ENCODE measurements around the gene HTT. TPM values are rescaled to one million over a fixed set of nuclear protein-coding genes. Genes with fewer than 3 reads are reported as not detected.

HTT gene
- polyA plus RNA-seq, 1 donor from 2014 or later: 10.0 TPM

DNA sequence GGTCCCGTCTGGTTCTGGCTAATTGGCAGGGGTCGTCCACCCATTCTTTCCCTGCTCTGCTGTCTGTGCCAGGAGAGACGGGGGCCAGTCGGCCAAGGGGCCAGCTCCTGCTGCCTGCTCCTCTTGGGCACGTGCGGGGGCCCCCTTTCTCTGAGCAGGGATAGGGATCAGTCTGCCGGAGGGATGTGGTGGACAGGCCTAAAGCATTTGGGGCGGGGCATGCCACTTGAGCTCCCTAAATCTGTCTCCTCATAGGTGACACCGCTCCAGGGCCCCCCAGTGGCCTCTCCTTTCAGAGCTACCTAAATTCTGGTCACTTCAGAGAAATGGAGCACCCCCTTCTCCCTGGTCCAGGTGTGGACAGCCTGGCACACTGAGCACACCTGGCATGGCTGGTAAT is 170.3 kb downstream of the HTT start:
- peaks cover 2% of the 10 kb centered on the region for H3K36me3 Mint-ChIP-seq
- H3K27me3 Mint-ChIP-seq: no peaks in the 10 kb centered on the region
- no peak overlapping the region for H3K4me3 Mint-ChIP-seq
- H3K27ac Mint-ChIP-seq: no peak overlapping the region
- H3K4me1 Mint-ChIP-seq: peaks cover 2 to 8% (median 4%) of the 10 kb centered on the region in 3 donors
- H3K9me3 Mint-ChIP-seq: no peaks in the 10 kb centered on the region

GRCh38 chr4:3245676-3246075 is 171.2 kb downstream of the HTT start:
- no peak overlapping the region for H3K27ac Mint-ChIP-seq
- peaks cover 2 to 8% (median 4%) of the 10 kb centered on the region in 3 donors for H3K4me1 Mint-ChIP-seq
- no peak overlapping the region for H3K4me3 Mint-ChIP-seq
- no peaks in the 10 kb centered on the region for H3K27me3 Mint-ChIP-seq
- H3K9me3 Mint-ChIP-seq: no peaks in the 10 kb centered on the region
- no peaks in the 10 kb centered on the region for H3K36me3 Mint-ChIP-seq

GRCh38 chr4:3246458-3247398 is 172.2 kb downstream of the HTT start:
- peaks cover 2 to 8% (median 4%) of the 10 kb centered on the region in 3 donors for H3K4me1 Mint-ChIP-seq
- no peaks in the 10 kb centered on the region for H3K36me3 Mint-ChIP-seq
- H3K27me3 Mint-ChIP-seq: no peaks in the 10 kb centered on the region
- no peaks in the 10 kb centered on the region for H3K9me3 Mint-ChIP-seq
- peak overlapping the region in 1 of 3 donors; percentile 78 for H3K27ac Mint-ChIP-seq
- no peak overlapping the region for H3K4me3 Mint-ChIP-seq

GRCh38 chr4:3247399-3248177 is 173.1 kb downstream of the HTT start:
- no peak overlapping the region for H3K27ac Mint-ChIP-seq
- no peaks in the 10 kb centered on the region for H3K36me3 Mint-ChIP-seq
- H3K4me3 Mint-ChIP-seq: no peak overlapping the region

GRCh38 chr4:3248178-3248480 is 173.6 kb downstream of the HTT start:
- Mint-ChIP-seq H3K36me3 (no peaks in the 10 kb centered on the region), H3K4me1 (peaks cover under 1 to 4% (median 2%) of the 10 kb centered on the region in 3 donors), H3K27ac (no peak overlapping the region), H3K27me3 (no peaks in the 10 kb centered on the region), H3K4me3 (no peak overlapping the region), H3K9me3 (no peaks in the 10 kb centered on the region)

More at GRCh38 chr4:3247399-3248177, 173.1 kb downstream of the HTT start:
- no peaks in the 10 kb centered on the region for H3K9me3 Mint-ChIP-seq
- no peaks in the 10 kb centered on the region for H3K27me3 Mint-ChIP-seq
- peaks cover 2 to 4% (median 4%) of the 10 kb centered on the region in 3 donors for H3K4me1 Mint-ChIP-seq

- Mint-ChIP-seq H3K4me1 (no peaks in the 10 kb centered on the region), H3K4me3 (no peak within 1 kb of the TSS), H3K9me3 (no peaks in the 10 kb centered on the region), H3K36me3 (no peaks in the 10 kb centered on the region), H3K27me3 (no peaks in the 10 kb centered on the region), H3K27ac (no peak within 1 kb of the TSS)
Measured at GRCh38 chr4:3248811-3249661, 174.6 kb downstream of the HTT start, which contains the start of gene MSANTD1. TSS of gene MSANTD1 (plus strand) at chr4:3249159. CDS start at chr4:3249223, 64 bp downstream.

GRCh38 chr4:3249711-3250437 is 175.4 kb downstream of the HTT start:
- H3K4me3 Mint-ChIP-seq: no peak overlapping the region
- H3K27ac Mint-ChIP-seq: no peak overlapping the region
- H3K27me3 Mint-ChIP-seq: no peaks in the 10 kb centered on the region
- no peaks in the 10 kb centered on the region for H3K9me3 Mint-ChIP-seq
- no peaks in the 10 kb centered on the region for H3K36me3 Mint-ChIP-seq
- H3K4me1 Mint-ChIP-seq: no peaks in the 10 kb centered on the region

- Mint-ChIP-seq H3K27me3 (no peaks in the 10 kb centered on the region), H3K36me3 (no peaks in the 10 kb centered on the region), H3K9me3 (no peaks in the 10 kb centered on the region), H3K27ac (no peak overlapping the region), H3K4me1 (no peaks in the 10 kb centered on the region), H3K4me3 (no peak overlapping the region)
Measured at GRCh38 chr4:3250438-3250955, 176.0 kb downstream of the HTT start.

DNA sequence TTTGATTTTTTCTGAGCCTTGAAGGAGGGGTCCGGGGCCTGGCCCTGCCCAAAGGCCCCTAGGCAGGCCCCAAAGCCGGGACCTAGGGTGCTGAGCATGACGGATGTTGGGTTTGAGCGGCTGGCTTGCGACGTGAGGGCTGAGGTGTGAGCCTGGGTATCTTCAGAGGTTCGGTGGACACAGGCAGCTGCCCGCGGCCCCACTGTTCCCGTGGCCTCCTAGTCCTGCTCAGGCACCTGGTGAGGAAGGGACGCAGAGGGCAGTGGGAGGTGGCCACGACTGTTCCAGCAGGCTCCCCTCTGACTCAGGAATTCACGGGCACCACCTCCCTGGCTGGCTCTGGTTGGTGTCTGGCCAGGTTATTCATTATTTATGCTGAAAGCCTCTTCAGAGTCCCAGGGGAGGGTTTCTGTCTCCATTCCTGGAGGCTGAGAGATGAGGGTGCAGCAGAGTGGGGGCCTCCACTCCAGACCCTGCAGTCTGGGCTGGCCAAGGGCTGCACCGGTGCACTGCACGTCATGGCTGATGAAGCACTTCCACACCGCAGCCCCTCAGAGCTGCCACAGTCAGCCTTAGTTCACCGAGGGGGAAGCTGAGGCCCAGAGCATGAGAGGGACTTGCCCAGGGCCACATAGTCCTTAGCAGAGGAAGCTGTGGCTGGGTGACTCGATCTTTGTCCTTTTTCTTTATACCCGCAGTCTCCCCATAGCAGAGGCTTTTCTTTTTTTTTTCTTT is 176.6 kb downstream of the HTT start:
- Mint-ChIP-seq H3K27ac (no peak overlapping the region), H3K36me3 (no peaks in the 10 kb centered on the region), H3K4me1 (no peaks in the 10 kb centered on the region), H3K4me3 (no peak overlapping the region), H3K9me3 (no peaks in the 10 kb centered on the region), H3K27me3 (no peaks in the 10 kb centered on the region)

- Mint-ChIP-seq H3K27ac (no peak overlapping the region), H3K36me3 (peaks cover 4% of the 10 kb centered on the region), H3K4me3 (no peak overlapping the region), H3K27me3 (no peaks in the 10 kb centered on the region), H3K4me1 (peaks cover 0 to 3% (median 3%) of the 10 kb centered on the region in 3 donors), H3K9me3 (no peaks in the 10 kb centered on the region)
Measured at GRCh38 chr4:3251691-3252479, 177.4 kb downstream of the HTT start.

GRCh38 chr4:3252480-3252828 is 178.0 kb downstream of the HTT start:
- Mint-ChIP-seq H3K27ac (no peak overlapping the region), H3K4me1 (peaks cover 5 to 8% (median 7%) of the 10 kb centered on the region in 3 donors), H3K9me3 (no peaks in the 10 kb centered on the region), H3K27me3 (no peaks in the 10 kb centered on the region), H3K36me3 (peaks cover 4% of the 10 kb centered on the region), H3K4me3 (no peak overlapping the region)

DNA sequence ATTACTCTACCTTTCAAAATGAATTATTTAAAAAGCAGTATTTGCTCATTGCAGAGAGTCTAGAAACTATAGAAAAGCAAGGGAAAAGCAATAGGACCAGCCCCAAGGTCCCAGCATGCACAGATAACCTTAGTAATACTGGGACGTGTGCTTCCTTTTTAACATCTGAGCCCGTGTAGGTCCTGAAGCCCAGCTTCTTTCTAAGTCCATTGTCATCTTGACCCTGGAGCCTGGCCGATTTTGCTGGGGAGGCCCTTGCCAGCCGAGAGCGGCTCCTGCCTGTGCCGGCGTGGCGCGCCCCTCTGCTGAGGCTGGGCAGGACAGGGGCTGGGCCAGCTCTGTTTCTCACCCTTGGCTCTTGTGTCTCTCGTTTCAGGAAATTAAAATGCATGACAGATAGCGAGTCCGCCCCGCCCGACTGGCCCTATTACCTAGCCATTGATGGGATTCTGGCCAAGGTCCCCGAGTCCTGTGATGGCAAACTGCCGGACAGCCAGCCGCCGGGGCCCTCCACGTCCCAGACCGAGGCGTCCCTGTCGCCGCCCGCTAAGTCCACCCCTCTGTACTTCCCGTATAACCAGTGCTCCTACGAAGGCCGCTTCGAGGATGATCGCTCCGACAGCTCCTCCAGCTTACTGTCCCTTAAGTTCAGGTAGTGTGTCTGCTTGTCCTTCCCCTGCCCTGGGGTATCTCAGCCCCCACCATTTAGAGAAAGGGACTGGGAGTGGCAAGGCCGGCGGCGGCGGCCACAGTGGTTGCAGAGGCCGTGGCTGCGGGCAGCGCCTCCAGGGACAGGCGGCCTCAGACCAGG is 178.6 kb downstream of the HTT start:
- H3K9me3 Mint-ChIP-seq: no peaks in the 10 kb centered on the region
- H3K4me3 Mint-ChIP-seq: no peak overlapping the region
- H3K27ac Mint-ChIP-seq: no peak overlapping the region
- peaks cover 11 to 14% (median 12%) of the 10 kb centered on the region in 3 donors for H3K4me1 Mint-ChIP-seq
- peaks cover 4% of the 10 kb centered on the region for H3K36me3 Mint-ChIP-seq
- H3K27me3 Mint-ChIP-seq: no peaks in the 10 kb centered on the region

All from IgD-negative memory B cell (primary cell).